SH-SY5Y (cell line): ENCODE measurements around the gene L1TD1.

Experiments
- GATA2 ChIP-seq: IDR thresholded peaks from 2 replicates; pipeline ENCODE4 v1.6.1; 2011; ENCODE audit warnings: mild to moderate bottlenecking, low read depth, low read length
- GATA3 ChIP-seq: IDR thresholded peaks from 2 replicates; pipeline ENCODE4 v1.6.1; 2011; ENCODE audit warnings: low read depth, mild to moderate bottlenecking, low read length, moderate library complexity

The L1TD1 gene

DNA sequence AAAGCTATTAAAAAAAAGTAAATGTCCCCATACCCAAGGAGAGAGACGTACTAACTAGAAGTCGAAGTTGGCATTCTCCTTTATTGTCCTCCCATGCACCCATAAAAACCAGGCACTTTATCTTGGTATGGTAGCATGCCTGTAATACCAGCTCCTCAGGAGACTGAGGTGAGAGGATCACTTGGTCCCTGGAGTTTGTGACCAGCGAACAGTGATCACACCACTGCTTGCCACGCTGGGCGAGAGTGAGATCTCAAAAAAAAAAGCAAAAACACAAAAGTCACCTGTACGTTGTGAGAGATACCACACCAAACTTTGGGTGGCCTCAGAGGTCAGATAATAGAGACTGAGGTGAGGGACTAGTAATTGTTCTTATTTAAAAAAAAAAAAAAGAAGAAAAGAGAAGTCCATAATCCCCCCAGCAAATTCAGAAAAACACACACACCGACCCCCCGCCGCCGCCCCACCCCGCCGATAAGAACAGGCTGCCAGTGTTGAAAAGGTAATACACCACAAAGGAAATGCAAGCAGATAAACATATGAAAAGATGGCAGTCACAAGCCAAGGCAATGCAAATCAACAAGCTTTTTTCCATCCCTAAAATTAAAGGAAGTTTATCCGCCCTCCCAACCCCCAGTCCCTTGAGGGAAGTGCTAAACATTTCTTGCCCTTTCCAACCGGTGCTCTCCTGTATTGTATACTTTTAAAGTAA is 3.6 kb downstream of the L1TD1 start:
- TF ChIP-seq GATA2 (no peak), GATA3 (no peak)

DNA sequence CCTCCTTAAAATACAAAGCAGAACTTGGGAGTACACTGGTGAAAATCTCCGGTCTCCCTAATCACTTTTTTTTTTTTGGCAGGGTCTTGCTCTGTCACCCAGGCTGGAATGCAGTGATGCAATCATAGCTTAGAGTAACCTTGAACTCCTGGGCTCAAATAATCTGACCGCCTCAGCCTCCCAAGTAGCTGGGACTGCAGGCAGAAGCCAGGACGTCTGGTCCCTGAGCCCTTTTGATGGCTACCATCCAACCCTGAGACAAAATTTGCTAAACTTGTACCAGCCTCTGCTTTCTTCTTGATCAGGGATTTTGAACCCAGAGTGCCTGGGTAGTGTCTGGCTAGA is 4.1 kb downstream of the L1TD1 start:
- TF ChIP-seq GATA3 (no peak), GATA2 (no peak)

DNA sequence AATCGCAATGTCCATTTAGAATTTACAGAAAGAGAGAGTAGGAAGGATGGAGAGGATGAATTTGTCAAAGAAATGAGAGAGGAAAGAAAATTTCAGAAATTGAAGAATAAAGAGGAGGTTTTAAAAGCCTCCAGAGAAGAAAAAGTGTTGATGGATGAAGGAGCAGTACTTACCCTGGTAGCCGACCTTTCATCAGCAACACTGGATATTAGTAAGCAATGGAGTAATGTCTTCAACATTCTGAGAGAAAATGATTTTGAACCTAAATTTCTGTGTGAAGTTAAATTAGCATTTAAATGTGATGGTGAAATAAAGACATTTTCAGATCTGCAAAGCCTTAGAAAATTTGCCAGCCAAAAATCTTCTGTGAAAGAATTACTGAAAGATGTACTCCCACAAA is 12.5 kb downstream of the L1TD1 start:
- TF ChIP-seq GATA2 (no peak), GATA3 (no peak)

DNA sequence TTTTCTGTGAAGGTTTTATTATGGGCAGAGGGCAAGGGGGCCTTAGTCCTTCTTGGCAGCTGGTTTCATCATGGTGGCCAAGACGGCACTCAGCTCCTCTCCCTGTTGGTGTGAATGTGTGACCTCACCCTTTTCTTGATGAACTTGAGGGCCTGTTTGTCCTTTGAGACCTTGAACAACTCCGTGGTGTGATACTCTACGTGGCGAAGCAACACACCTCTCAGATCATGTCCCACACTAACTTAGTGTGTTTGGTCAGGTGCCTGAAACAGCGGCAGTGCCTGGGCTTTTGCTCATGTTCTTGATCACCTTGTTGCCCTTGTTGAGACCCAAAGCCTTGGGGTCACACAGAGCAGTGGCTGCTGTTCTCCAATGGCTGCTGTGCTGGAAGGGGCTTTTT is 13.4 kb downstream of the L1TD1 start:
- TF ChIP-seq GATA2 = no peak
- TF ChIP-seq GATA3 = no peak

GRCh38 chr1:62208970-62209369 is 14.3 kb downstream of the L1TD1 start:
- TF ChIP-seq GATA3 (no peak), GATA2 (no peak)

GRCh38 chr1:62209931-62210595 is 15.4 kb downstream of the L1TD1 start:
- TF ChIP-seq GATA2 = no peak
- no peak for TF ChIP-seq GATA3

DNA sequence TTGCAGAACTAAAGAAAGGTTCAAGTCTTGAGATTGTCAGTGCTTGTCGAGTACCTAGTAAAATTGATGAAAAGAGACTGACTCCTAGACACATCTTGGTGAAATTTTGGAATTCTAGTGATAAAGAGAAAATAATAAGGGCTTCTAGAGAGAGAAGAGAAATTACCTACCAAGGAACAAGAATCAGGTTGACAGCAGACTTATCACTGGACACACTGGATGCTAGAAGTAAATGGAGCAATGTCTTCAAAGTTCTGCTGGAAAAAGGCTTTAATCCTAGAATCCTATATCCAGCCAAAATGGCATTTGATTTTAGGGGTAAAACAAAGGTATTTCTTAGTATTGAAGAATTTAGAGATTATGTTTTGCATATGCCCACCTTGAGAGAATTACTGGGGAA is 16.3 kb downstream of the L1TD1 start:
- TF ChIP-seq GATA2 (no peak), GATA3 (no peak)

GRCh38 chr1:62212411-62212810 is 17.8 kb downstream of the L1TD1 start:
- no peak for TF ChIP-seq GATA2
- TF ChIP-seq GATA3 = no peak

- TF ChIP-seq GATA2 (no peak), GATA3 (no peak)
These were observed 18.6 kb downstream of the L1TD1 start for GRCh38 chr1:62213075-62213914.

- TF ChIP-seq GATA3 (no peak), GATA2 (no peak)
These were observed 24.0 kb downstream of the L1TD1 start for GRCh38 chr1:62218604-62219003.

- TF ChIP-seq GATA3 = no peak
These were observed 26.5 kb downstream of the L1TD1 start for GRCh38 chr1:62221171-62221570.

- TF ChIP-seq GATA3 = no peak
- TF ChIP-seq GATA2 = no peak
These were observed 27.7 kb downstream of the L1TD1 start for GRCh38 chr1:62222321-62222720.

DNA sequence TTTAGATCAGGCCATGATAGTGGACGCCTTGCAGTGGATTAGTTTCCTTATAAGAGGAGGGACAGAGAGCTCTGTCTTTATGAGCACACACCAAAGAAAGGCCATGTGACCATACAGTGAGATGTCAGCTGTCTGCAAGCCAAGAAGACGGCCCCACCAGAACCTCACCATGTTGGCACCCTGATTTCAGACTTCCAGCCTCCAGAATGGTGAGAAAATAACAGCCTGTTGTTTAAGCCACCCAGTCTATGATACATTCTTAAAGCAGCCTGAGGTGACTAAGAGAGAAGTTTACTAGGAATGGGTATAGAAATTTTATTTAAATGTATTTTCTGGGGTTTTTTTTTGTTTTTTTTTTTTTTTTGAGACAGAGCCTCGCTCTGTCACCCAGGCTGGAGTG is 29.5 kb downstream of the L1TD1 start:
- TF ChIP-seq GATA3 (no peak), GATA2 (no peak)

DNA sequence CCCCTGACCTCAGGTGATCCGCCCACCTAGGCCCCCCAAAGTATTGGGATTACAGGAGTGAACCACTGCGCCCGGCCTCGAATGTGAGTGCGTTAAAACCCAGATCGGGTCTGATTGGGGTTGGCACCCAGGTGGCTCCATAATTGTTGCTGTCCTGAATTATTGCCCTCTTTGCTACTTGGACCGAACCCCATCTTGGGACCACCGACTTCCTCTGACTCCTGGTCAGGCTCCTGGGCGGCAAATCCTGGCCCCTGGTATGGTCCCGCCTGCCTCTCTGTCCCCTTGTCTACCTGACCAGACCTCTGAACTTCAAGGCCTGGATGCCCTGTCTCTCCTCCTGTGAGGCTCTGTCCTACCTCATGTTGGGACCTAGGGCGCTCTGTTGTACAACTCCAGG is 32.8 kb downstream of the L1TD1 start:
- no peak for TF ChIP-seq GATA2

- no peak for TF ChIP-seq GATA2
- TF ChIP-seq GATA3 = no peak
These were observed 33.7 kb downstream of the L1TD1 start for GRCh38 chr1:62228136-62228882.
